Right lobe of liver (tissue), 4 donors: ENCODE results near the gene IL17F.

ENCODE experiments used
- POLR2A ChIP-seq: fragments of 450-650 bp; IDR thresholded peaks from one replicate; pipeline ENCODE4 v1.6.1; 2017; ENCODE audit warnings: antibody characterized with exemption, mild to moderate bottlenecking
- TF ChIP-seq, protein P1 (sequence below), 4 donors: fragments of 200-600 bp in 3 of 4; fragments of 450-650 bp in 1 of 4; IDR thresholded peaks; one replicate each; pipeline versions ENCODE4 v1.5.1 to v1.8.0; 2016 to 2022; ENCODE audit warnings: antibody characterized with exemption in 4 of 4, mild to moderate bottlenecking in 2 of 4
- donor health status: DM: no; HTN: no; CAD: no.
- donor health status: DM: no; HTN: no; CAD: no.
- donor health status: DM: no; HTN: yes; CAD: no.

- no peak for TF ChIP-seq POLR2A
- TF ChIP-seq, protein P1, sequence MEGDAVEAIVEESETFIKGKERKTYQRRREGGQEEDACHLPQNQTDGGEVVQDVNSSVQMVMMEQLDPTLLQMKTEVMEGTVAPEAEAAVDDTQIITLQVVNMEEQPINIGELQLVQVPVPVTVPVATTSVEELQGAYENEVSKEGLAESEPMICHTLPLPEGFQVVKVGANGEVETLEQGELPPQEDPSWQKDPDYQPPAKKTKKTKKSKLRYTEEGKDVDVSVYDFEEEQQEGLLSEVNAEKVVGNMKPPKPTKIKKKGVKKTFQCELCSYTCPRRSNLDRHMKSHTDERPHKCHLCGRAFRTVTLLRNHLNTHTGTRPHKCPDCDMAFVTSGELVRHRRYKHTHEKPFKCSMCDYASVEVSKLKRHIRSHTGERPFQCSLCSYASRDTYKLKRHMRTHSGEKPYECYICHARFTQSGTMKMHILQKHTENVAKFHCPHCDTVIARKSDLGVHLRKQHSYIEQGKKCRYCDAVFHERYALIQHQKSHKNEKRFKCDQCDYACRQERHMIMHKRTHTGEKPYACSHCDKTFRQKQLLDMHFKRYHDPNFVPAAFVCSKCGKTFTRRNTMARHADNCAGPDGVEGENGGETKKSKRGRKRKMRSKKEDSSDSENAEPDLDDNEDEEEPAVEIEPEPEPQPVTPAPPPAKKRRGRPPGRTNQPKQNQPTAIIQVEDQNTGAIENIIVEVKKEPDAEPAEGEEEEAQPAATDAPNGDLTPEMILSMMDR (IDR thresholded peaks at IDR 0.05): no peak
Observed at GRCh38 chr6:52261229-52261628, 16.9 kb upstream of the IL17F start.
